IPS-15b (cell line): ENCODE data around the gene POLN.

Source experiments
- H3K27me3 ChIP-seq: one replicate; pipeline ENCODE4 v1.6.1; 2013; ENCODE audit warnings: low read length; ENCODE audit not compliant: control insufficient read depth, insufficient read depth
- H3K36me3 ChIP-seq: one replicate; pipeline ENCODE4 v1.6.1; 2013; ENCODE audit warnings: low read length; ENCODE audit not compliant: control insufficient read depth, insufficient read depth
- H3K4me1 ChIP-seq: one replicate; pipeline ENCODE4 v1.6.1; 2013; ENCODE audit warnings: mild to moderate bottlenecking, low read length; ENCODE audit not compliant: control insufficient read depth, insufficient read depth
- H3K4me3 ChIP-seq: one replicate; pipeline ENCODE4 v1.5.1; 2013; ENCODE audit warnings: low read depth, low read length
- H3K9ac ChIP-seq: one replicate; pipeline ENCODE4 v1.6.1; 2013; ENCODE audit warnings: low read depth, mild to moderate bottlenecking, low read length
- H3K9me3 ChIP-seq: one replicate; pipeline ENCODE4 v1.6.1; 2013; ENCODE audit warnings: mild to moderate bottlenecking, low read length; ENCODE audit not compliant: control insufficient read depth, insufficient read depth

Gene POLN

GRCh38 chr4:2241410-2242353, at the start of gene POLN, which contains the start of gene HAUS3:
Gene POLN, minus strand, starts transcription at chr4:2242121. Its CDS starts 12,890 bp downstream, at chr4:2229231.
Gene HAUS3, minus strand, starts transcription at chr4:2242121. Its CDS starts 1,175 bp downstream, at chr4:2240946.
- no peaks in the 10 kb centered on the region for H3K27me3 ChIP-seq
- peak within 1 kb of the TSS; percentile 50 for H3K9ac ChIP-seq
- no peaks in the 10 kb centered on the region for H3K9me3 ChIP-seq
- no peaks in the 10 kb centered on the region for H3K36me3 ChIP-seq
- H3K4me1 ChIP-seq, result peaks cover 6% of the 10 kb centered on the region
- H3K4me3 ChIP-seq, result peak within 1 kb of the TSS; percentile 89

GRCh38 chr4:2290974-2291704, 49.2 kb upstream of the POLN start:
- Histone ChIP-seq H3K27me3 (no peaks in the 10 kb centered on the region), H3K36me3 (no peaks in the 10 kb centered on the region), H3K9ac (no peak overlapping the region), H3K4me3 (no peak overlapping the region), H3K9me3 (no peaks in the 10 kb centered on the region), H3K4me1 (no peaks in the 10 kb centered on the region)

GRCh38 chr4:2290488-2290887, 48.6 kb upstream of the POLN start:
- Histone ChIP-seq H3K9me3 (no peaks in the 10 kb centered on the region), H3K36me3 (no peaks in the 10 kb centered on the region), H3K4me3 (no peak overlapping the region), H3K9ac (no peak overlapping the region), H3K4me1 (no peaks in the 10 kb centered on the region), H3K27me3 (no peaks in the 10 kb centered on the region)

GRCh38 chr4:2289955-2290333, 48.0 kb upstream of the POLN start:
- Histone ChIP-seq H3K9ac (no peak overlapping the region), H3K4me1 (no peaks in the 10 kb centered on the region), H3K27me3 (no peaks in the 10 kb centered on the region), H3K9me3 (no peaks in the 10 kb centered on the region), H3K36me3 (no peaks in the 10 kb centered on the region), H3K4me3 (no peak overlapping the region)

GRCh38 chr4:2289311-2289954, 47.5 kb upstream of the POLN start:
- Histone ChIP-seq H3K27me3 (no peaks in the 10 kb centered on the region), H3K36me3 (no peaks in the 10 kb centered on the region), H3K9ac (no peak overlapping the region), H3K4me1 (no peaks in the 10 kb centered on the region), H3K9me3 (no peaks in the 10 kb centered on the region), H3K4me3 (no peak overlapping the region)

GRCh38 chr4:2288051-2288541, 46.2 kb upstream of the POLN start:
- H3K36me3 ChIP-seq, result no peaks in the 10 kb centered on the region
- no peak overlapping the region for H3K9ac ChIP-seq
- no peaks in the 10 kb centered on the region for H3K27me3 ChIP-seq
- no peaks in the 10 kb centered on the region for H3K4me1 ChIP-seq
- H3K9me3 ChIP-seq, result no peaks in the 10 kb centered on the region
- no peak overlapping the region for H3K4me3 ChIP-seq

- Histone ChIP-seq H3K9ac (no peak overlapping the region), H3K36me3 (no peaks in the 10 kb centered on the region), H3K27me3 (no peaks in the 10 kb centered on the region), H3K4me3 (no peak overlapping the region), H3K4me1 (no peaks in the 10 kb centered on the region), H3K9me3 (no peaks in the 10 kb centered on the region)
Measured at GRCh38 chr4:2287594-2287915, 45.6 kb upstream of the POLN start.

GRCh38 chr4:2286904-2287593, 45.1 kb upstream of the POLN start:
- H3K9ac ChIP-seq, result no peak overlapping the region
- no peaks in the 10 kb centered on the region for H3K36me3 ChIP-seq
- H3K4me1 ChIP-seq, result no peaks in the 10 kb centered on the region
- H3K4me3 ChIP-seq, result no peak overlapping the region
- no peaks in the 10 kb centered on the region for H3K27me3 ChIP-seq
- no peaks in the 10 kb centered on the region for H3K9me3 ChIP-seq

GRCh38 chr4:2285613-2286381, 43.9 kb upstream of the POLN start:
- Histone ChIP-seq H3K27me3 (no peaks in the 10 kb centered on the region), H3K4me1 (no peaks in the 10 kb centered on the region), H3K4me3 (no peak overlapping the region), H3K9me3 (no peaks in the 10 kb centered on the region), H3K36me3 (no peaks in the 10 kb centered on the region), H3K9ac (no peak overlapping the region)

- no peak overlapping the region for H3K9ac ChIP-seq
- H3K4me1 ChIP-seq, result no peaks in the 10 kb centered on the region
- no peaks in the 10 kb centered on the region for H3K9me3 ChIP-seq
- no peak overlapping the region for H3K4me3 ChIP-seq
- no peaks in the 10 kb centered on the region for H3K36me3 ChIP-seq
- no peaks in the 10 kb centered on the region for H3K27me3 ChIP-seq
Measured at GRCh38 chr4:2284934-2285612, 43.2 kb upstream of the POLN start.
